ENCODE measurements around the gene TLCD5.

TLCD5 gene

GRCh38 chr11:120298461-120298860 lies 26.6 kb upstream of the TLCD5 start (continued):
- TF ChIP-seq PRDM2 (tag by site-specific recombination; IDR thresholded peaks at IDR 0.05; ENCODE audit: borderline replicate concordance), result no peak
- TF ChIP-seq ZNF544 (tag by site-specific recombination; IDR thresholded peaks at IDR 0.05), result no peak
- TF ChIP-seq ZNF549 (tag by site-specific recombination; IDR thresholded peaks at IDR 0.05), result no peak
- no peak for TF ChIP-seq ZNF473 (tag by site-specific recombination; IDR thresholded peaks at IDR 0.05)
- TF ChIP-seq ZBTB20 (tag by site-specific recombination; IDR thresholded peaks at IDR 0.05), result no peak
- TF ChIP-seq, protein P1, sequence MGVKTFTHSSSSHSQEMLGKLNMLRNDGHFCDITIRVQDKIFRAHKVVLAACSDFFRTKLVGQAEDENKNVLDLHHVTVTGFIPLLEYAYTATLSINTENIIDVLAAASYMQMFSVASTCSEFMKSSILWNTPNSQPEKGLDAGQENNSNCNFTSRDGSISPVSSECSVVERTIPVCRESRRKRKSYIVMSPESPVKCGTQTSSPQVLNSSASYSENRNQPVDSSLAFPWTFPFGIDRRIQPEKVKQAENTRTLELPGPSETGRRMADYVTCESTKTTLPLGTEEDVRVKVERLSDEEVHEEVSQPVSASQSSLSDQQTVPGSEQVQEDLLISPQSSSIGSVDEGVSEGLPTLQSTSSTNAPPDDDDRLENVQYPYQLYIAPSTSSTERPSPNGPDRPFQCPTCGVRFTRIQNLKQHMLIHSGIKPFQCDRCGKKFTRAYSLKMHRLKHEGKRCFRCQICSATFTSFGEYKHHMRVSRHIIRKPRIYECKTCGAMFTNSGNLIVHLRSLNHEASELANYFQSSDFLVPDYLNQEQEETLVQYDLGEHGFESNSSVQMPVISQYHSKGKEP (tag by site-specific recombination; IDR thresholded peaks at IDR 0.05), result no peak

- TF ChIP-seq ZNF2 (tag by site-specific recombination; IDR thresholded peaks at IDR 0.05) (no peak), ZNF660 (tag by site-specific recombination; IDR thresholded peaks at IDR 0.05) (no peak), ZNF223 (tag by site-specific recombination; IDR thresholded peaks at IDR 0.05) (no peak), GFI1B (tag by site-specific recombination; IDR thresholded peaks at IDR 0.05) (no peak), ZNF214 (tag by site-specific recombination; IDR thresholded peaks at IDR 0.05; ENCODE audit: borderline replicate concordance) (no peak), IKZF3 (tag by site-specific recombination; IDR thresholded peaks at IDR 0.05) (no peak), ZNF548 (tag by site-specific recombination; IDR thresholded peaks at IDR 0.05) (no peak), EGR2 (tag by site-specific recombination; IDR thresholded peaks at IDR 0.05; ENCODE audit: low read depth) (no peak), ZNF341 (tag by site-specific recombination; IDR thresholded peaks at IDR 0.05; ENCODE audit: low read depth) (no peak), ZNF530 (tag by site-specific recombination; IDR thresholded peaks at IDR 0.05; ENCODE audit: low read depth) (no peak), ZNF555 (tag by site-specific recombination; conservative IDR thresholded peaks at IDR 0.05) (no peak)
Measured at GRCh38 chr11:120302001-120302805, 22.9 kb upstream of the TLCD5 start.

More at GRCh38 chr11:120302001-120302805, 22.9 kb upstream of the TLCD5 start:
- Histone ChIP-seq H3K4me3 (ENCODE audit: low read depth, low read length) (no peak overlapping the region), H3K9me3 (ENCODE audit: control insufficient read depth, insufficient read depth, low read depth, low read length) (no peaks in the 10 kb centered on the region), H3K4me1 (ENCODE audit: control insufficient read depth, insufficient read depth, low read length) (no peaks in the 10 kb centered on the region), H3K36me3 (ENCODE audit: control insufficient read depth in 2 of 2, insufficient read depth in 1 of 2, low read length in 2 of 2) (no peaks in the 10 kb centered on the region), H3K27ac (ENCODE audit: extremely low read depth, low read depth, low read length) (no peak overlapping the region)
- CTCF ChIA-PET, result interaction anchor here (0.6 to 14.7 kb wide), 26 partner anchors 8 to 579 kb away, joined by 3 to 349 read pairs (median 4); partner anchors contain the start of gene POU2F3
- POLR2A ChIA-PET, result no interaction called here

Measured in HEK293 (cell line).